Activated CD4-positive, CD25-positive, alpha-beta regulatory T cell treated with anti-CD3 and anti-CD28 coated beads, Interleukin-2, amount 50 U/mL, for 24 hours (primary cell): ENCODE results near the gene GLT1D1.

ENCODE experiments used
- ATAC-seq, 2 donors: fragments of 150-1000 bp; cut with Tn5 transposase; one replicate each; pipeline ENCODE4 v1.10.0; 2021; ENCODE audit warnings: mild to moderate bottlenecking in 1 of 2, moderate library complexity in 1 of 2

The GLT1D1 gene

GRCh38 chr12:128916425-128916824 lies 63.1 kb downstream of the GLT1D1 start:
- ATAC-seq, result no peak

DNA sequence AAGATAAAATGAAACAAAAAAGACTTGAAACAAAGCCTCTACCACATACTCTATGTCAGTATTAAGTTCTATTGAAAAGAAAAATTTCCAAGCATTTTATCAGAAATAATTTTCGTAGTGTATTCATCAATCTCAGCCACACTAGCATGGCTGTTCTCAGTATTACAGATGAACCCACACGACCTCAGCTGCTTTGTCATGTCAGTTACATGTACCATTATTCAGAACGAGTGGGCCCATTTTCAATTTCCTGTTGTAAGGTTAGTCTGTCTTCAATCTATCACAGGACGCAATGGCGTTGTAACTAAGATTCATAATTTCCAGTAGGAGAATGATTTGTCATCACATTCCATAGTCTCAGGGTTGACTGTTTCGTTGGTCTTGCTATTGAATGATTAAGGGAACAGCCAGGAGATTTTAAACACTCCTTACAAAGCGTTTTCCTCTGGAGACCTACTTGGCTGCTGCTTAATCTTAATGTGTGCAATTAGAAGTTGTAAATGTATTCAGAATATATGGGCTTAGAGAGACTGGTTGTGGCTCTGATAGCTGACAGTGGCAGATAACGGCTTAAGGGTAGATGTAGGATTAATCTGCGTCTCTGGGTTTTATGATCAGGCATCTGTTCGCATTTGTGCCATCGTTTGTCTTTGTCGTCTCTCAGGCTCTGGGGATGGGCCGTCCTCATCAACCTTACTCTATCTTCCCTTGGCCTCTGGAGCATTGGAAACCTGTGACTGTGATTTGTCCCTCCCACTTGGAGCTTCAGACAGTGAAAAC lies 65.4 kb downstream of the GLT1D1 start:
- peak; percentile 21 to 34 for ATAC-seq

DNA sequence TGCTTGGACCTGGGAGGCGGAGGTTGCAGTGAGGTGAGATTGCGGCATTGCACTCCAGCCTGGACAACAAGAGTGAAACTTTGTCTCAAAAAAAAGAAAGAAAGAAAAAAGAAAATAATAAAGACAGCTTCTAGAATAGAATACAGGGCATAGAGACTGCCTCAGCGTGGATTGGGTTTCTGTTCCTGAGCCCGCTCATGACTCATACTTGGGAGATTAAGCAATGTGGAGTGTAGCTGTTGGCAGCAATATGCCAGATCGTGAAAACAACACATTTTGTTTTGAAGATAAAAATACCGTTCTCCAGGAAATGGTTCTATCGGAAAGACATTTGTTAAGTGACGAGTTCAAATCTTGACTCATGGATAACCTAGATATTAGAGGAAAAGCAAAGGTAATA lies 67.2 kb downstream of the GLT1D1 start:
- ATAC-seq, result no peak

GRCh38 chr12:128928361-128928760 lies 75.1 kb downstream of the GLT1D1 start:
- no peak for ATAC-seq

DNA sequence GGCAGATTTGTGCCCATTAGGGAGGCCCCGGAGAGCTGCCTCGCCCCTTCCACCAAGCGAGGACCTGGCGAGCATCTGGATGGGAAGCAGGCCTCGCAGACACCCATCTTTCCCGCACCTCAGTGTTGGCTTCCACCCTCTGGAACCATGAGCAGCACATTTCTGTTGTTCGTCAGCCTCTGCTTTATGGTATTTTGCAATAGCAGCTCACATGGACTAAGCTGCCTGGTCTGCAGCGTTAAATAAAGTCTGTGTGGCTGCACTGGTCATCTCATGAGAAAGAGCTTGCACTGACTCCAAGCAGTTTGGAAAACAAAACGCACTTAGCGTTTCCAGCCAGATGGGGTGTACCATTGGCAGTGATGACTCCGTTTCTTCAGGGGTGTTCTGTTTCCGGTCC lies 75.8 kb downstream of the GLT1D1 start:
- ATAC-seq, result no peak

DNA sequence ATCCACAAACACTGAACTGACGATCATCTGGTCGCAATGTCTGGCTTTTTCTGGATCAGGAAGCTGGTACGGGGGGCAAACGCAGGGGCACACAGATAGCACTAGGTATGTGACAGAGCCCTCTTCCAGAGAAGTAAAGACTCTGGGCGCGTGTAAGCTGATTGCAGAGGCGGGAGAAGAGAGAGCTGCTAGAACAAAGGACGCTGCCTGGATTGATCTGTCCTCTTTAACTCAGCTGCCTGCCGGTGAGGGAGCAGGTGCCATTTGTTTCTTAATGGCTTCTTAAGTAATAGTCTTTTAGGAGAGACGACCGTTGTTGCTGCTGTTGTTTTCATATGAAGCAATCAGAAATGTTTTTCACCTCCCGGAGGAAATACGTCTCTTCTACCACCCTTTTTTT lies 77.3 kb downstream of the GLT1D1 start:
- ATAC-seq, result no peak

DNA sequence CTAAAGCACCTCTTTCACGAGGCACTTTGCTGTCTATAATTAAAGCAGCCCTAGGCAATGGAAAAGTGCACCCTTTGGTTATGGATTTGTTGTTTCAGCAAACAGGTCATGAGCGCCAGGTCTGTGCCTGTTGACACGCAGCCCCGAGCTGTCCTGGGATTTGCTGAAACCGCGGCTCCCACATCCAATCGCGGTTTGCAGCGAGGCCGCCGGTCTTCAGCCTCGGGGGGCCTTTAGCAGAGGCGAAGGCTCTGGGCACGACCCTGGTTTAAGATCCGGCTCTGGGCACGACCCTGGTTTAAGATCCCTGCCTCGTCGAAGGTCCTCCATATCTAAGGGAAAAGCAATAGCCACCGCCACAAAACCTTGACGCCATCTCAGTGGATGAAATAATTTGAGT lies 79.2 kb downstream of the GLT1D1 start:
- ATAC-seq, result no peak

DNA sequence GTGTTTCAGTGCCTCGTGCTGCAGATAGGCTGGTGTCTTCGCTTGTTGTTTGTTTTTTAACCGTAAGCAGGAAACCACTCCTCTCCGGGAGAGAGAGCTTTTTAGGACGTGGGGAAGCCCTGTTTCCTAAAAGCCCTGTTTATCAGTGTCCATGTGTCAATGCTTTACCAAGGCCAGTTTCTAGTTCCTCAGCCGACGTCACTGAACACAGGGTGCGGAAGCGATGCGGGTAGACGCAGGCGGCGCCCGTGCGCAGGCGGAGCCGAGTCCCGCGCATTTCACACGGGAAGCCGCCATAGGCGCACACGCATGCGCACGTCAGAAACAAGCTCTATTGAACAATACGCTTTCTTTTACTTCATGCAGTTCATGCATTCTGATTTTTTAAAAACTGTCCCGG lies 79.8 kb downstream of the GLT1D1 start:
- ATAC-seq, result no peak

DNA sequence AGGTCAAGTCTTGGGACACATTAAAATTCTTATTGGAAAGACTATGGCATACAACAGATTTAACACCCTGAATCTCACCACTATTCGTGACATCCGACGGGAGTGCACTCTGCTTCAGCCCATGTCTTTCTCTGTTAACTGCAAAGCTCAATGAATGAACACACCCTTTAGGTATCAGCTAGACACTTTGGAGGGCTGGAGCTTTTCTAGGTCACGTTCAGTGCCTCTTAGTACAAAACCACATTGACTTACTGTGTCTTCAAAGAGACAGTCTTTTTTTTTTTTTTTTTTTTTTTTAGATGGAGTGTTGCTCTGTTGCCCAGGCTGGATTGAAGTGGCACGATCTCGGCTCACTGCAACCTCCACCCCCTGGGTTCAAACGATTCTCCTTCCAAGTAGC lies 80.6 kb downstream of the GLT1D1 start:
- ATAC-seq, result no peak

- no peak for ATAC-seq
These were observed 85.6 kb downstream of the GLT1D1 start for GRCh38 chr12:128938886-128939285.

DNA sequence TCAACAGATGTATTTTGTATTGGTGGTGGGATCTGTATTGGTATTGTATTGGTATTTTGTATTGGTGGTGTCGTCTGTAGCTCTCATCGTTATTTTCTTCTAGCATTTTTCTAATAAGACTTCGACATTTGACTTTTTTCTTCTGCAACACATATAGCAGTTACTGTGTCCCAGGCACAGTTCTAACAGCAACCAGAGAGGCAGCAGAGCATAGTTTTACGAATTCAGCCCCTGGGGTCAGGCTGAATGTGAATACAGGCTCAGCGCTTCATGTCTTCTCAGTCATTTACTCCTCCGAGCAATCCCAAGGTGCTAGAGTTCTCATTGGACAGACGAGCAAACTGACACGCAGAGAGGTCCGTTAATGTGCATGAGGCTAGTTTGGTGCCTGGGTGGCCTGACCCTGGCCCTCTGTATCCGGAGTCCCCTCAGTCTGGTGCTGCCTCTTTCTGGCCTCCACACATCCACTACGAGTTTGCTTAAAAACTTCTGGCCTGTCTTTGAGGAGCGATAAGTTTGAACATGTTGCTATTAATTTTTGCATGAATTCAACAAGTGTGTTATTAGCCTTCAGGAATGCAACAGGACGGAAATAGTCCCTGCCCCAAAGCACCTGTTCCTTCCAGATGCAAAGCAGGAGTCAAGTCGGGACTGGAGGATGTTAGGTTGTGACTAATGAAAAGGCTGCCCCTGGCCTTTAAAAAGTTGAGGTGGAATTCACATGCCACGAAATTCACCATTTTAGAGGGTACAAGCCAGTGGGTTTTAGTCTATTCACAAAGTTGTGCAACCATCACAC lies 87.0 kb downstream of the GLT1D1 start:
- no peak for ATAC-seq

- no peak for ATAC-seq
These were observed 87.7 kb downstream of the GLT1D1 start for GRCh38 chr12:128940974-128941373.

DNA sequence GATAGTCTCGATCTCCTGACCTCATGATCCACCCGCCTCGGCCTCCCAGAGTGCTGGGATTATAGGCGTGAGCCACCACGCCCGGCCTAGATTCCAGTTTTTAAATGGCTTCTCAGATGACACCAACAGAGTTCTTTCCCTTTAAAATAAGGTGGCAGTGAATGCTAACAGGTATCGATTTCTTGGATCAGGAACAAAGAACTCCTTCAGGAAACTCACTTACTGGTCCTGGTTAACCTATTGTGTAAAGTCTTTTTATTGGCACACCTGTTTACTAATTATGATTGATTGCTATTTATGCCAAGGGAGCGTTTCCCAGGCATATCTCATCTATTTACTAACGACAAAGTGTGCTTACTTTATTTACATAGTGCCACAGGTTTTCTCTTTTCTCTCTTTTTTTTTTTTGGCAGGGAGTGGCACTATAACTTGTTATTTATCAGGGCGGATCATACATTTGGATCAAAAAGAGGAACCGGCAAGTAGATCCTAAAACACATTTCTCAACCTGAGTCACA lies 89.7 kb downstream of the GLT1D1 start:
- ATAC-seq, result no peak

DNA sequence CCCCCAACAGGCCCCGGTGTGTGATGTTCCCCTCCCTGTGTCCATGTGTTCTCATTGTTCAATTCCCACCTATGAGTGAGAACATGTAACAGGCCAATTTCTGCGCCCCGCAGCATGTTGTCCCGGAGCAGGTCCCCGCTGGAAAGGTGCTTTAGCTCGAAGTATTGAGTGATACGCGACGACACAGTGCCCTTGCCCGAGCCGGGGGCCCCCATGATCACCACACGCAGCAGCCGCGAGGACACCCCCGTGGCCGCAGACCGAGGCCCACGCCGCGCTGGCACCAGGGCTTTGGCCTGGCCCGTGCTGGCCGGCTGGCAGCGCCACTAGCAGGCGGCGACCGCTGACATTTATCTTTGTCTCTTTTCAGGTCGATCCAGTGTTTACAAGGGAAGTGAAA lies 91.7 kb downstream of the GLT1D1 start:
- no peak for ATAC-seq

DNA sequence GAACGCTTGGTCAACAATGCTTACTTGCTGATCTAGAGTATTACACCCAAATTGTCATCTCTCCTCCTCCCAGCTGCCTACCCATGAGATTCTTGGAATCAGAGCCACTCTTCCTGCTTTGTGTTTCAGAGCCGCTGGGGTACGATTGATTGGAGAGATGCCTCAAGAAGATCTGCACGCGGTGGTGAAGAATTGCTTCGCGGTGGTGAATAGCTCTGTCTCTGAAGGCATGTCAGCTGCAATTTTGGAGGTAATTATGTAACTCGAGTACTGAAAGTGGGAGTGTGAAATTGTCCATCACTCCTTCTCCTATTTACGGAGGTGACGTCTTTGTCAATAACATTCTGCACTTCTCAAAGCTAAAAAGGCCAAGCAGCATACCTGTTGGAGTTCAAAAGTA lies 93.9 kb downstream of the GLT1D1 start:
- ATAC-seq, result no peak

GRCh38 chr12:128949086-128949485 lies 95.8 kb downstream of the GLT1D1 start:
- no peak for ATAC-seq

DNA sequence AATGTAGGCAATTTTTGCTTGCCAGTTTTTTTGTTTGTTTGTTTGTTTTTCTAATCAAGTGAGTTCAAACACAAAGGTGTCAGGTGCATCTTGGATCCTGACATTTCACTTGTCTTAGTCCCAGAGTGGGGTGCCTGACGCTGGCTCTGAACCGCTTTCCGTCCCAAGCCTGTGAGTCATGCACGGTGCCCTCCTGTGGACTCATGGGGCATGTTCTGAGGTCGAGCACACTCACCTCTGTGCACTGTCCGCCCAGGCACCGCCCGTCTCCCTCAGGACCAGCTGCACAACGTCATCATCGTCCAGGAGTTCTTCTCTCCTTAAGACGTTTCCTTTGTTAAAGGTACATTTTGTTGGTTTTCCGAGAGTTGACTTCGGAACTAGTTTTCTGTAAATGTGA lies 98.2 kb downstream of the GLT1D1 start:
- ATAC-seq, result no peak

- no peak for ATAC-seq
These were observed 103.5 kb downstream of the GLT1D1 start for GRCh38 chr12:128956755-128957154.

DNA sequence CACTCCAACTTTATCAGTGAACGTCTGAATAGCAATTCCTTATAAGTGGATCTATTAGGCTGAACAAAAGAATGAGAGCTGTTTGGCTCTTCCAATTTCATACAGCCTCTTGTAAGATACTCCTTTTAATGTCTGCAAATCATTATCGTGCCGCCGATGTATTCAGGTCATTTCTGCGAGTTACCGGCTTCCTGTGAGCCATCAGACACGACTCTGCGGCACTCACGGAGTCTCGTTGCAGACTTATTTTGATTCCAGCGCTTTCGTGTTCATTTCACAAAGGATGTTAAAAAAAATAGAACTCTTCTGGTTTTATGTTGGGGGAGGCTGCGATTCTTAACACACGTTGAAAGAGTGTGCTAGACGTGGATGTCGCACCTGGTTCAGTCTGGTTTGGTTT lies 106.6 kb downstream of the GLT1D1 start:
- no peak for ATAC-seq

GRCh38 chr12:128961308-128961902 lies 108.1 kb downstream of the GLT1D1 start:
- no peak for ATAC-seq

GRCh38 chr12:128961957-128962356 lies 108.7 kb downstream of the GLT1D1 start:
- no peak for ATAC-seq

DNA sequence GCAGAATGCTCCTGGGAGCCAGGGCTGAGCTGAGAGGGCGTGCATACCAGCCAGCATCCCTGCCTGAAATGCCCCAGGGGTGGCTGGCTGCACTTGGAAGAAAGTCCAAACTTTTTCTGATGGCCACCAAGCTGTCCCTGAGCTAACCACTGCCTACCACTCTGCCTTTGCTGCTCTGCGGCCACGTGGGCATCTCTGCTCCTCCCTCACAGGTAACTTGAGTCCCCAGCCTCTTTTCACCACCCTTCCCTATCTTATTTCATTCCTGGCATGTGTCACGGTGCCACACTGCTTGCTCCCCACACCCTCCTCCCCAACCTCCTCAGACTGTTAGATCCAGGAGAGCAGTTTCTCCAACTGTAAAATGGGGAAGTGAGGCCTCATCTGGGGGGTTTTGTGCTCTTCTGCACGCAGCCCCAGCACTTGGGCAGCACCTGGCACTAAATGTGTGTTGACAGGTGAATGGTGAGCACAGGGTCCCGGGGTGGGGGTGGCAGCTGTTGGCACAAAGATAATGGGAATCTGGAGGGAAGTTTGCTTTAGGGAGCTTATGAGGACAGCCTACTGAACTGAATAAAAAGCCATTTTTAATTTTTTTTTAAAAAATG lies 113.0 kb downstream of the GLT1D1 start:
- no peak for ATAC-seq

DNA sequence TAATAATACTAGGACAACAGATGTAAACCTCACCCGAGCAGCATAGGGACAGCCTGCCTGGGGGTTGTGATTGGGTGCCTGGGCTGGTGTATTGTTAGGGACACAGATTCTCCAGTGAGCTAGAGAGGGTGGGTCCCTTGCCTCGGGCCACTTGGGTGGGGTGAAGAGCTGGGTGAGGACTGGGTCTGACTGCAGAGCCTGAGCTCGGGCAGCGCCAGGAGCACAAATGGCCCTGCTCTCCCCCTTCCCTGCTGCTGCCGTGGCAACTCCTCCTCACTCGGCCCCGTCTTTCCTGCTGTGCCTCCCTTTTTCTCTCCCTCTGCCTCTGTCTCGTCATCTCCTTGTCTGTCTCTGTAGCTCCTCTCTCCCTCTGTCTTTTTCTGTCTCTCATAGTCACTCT lies 115.4 kb downstream of the GLT1D1 start:
- no peak for ATAC-seq
